Hepatocyte (in vitro differentiated cells): Measurements from ENCODE around the gene ATP10D.

Experiments
- EZH2 ChIP-seq: fragments of 200-600 bp; sonication (generic); IDR thresholded peaks from 2 replicates; pipeline ENCODE4 v1.6.1; 2016; ENCODE audit warnings: antibody characterized with exemption, mild to moderate bottlenecking, borderline replicate concordance
- TF ChIP-seq, protein P1 (sequence below): fragments of 200-600 bp; sonication (generic); IDR thresholded peaks from 2 replicates; pipeline ENCODE4 v1.5.1; 2016; ENCODE audit warnings: antibody characterized with exemption, mild to moderate bottlenecking; ENCODE audit not compliant: poor library complexity

DNA sequence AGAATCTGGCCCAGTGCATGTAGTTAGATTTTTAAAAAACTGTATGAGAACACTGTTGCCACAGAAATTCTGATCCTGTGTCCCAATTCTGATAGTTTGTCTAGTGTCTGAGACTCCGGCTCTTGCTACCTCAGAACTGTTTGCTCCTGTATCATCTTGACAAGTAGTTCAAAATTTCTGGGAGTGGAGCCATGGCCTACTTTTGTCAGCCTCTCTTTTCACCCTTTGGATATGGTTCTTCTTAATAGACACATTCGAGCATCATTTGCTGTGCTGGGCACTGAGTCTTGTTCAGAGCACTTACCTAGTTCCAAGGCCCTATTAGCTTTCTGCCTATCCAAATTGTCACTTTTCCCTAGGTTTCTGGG is 46.9 kb downstream of the ATP10D start:
- TF ChIP-seq, protein P1, sequence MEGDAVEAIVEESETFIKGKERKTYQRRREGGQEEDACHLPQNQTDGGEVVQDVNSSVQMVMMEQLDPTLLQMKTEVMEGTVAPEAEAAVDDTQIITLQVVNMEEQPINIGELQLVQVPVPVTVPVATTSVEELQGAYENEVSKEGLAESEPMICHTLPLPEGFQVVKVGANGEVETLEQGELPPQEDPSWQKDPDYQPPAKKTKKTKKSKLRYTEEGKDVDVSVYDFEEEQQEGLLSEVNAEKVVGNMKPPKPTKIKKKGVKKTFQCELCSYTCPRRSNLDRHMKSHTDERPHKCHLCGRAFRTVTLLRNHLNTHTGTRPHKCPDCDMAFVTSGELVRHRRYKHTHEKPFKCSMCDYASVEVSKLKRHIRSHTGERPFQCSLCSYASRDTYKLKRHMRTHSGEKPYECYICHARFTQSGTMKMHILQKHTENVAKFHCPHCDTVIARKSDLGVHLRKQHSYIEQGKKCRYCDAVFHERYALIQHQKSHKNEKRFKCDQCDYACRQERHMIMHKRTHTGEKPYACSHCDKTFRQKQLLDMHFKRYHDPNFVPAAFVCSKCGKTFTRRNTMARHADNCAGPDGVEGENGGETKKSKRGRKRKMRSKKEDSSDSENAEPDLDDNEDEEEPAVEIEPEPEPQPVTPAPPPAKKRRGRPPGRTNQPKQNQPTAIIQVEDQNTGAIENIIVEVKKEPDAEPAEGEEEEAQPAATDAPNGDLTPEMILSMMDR, result no peak
- TF ChIP-seq EZH2, result no peak
